HepG2 (cell line): Measurements from ENCODE around the gene CAMKK1.

Source experiments
- CC2D1A ChIP-seq: sonication (generic); formaldehyde crosslinking; IDR thresholded peaks from 2 replicates; pipeline ENCODE4 v1.8.1; 2023; ENCODE audit warnings: mild to moderate bottlenecking, missing genetic modification reagents
- RFX5 ChIP-seq: IDR thresholded peaks from 2 replicates; pipeline ENCODE4 v1.6.1; 2011; ENCODE audit warnings: low read depth, low read length, improper control_type of control experiment

- TF ChIP-seq RFX5 (no peak), CC2D1A (CRISPR knock-in tag) (no peak)
Observed at GRCh38 chr17:3922765-3923164, 29.9 kb upstream of the CAMKK1 start.
